H9 (cell line): ENCODE results near the gene TSPEAR. TPM values are rescaled to one million over a fixed set of nuclear protein-coding genes. Genes with fewer than 3 reads are reported as not detected.
"Not testable (repeated sequence)": the region's sequence is repeated elsewhere in the genome, so short reads cannot be mapped to it uniquely, and the experiment has no call there.

Source experiments
- DNase-seq: peaks from one replicate; pipeline ENCODE4 v3.0.0-alpha.2; 2017
- H2AFZ ChIP-seq: one replicate; pipeline ENCODE4 v1.6.1; 2013; ENCODE audit warnings: mild to moderate bottlenecking, low read length, control low read depth, moderate library complexity
- H2AK5ac ChIP-seq: 2 replicates; pipeline ENCODE4 v1.6.1; 2013; ENCODE audit warnings: low read length, control low read depth, mixed read lengths; ENCODE audit not compliant: insufficient read length
- H2BK120ac ChIP-seq: one replicate; pipeline ENCODE4 v1.6.1; 2013; ENCODE audit warnings: low read depth, mild to moderate bottlenecking, low read length, control low read depth, inconsistent platforms; ENCODE audit not compliant: poor library complexity, severe bottlenecking
- H2BK12ac ChIP-seq: 2 replicates; pipeline ENCODE4 v1.6.1; 2013; ENCODE audit warnings: low read length, control low read depth, mixed read lengths, low read depth; ENCODE audit not compliant: insufficient read length
- H2BK15ac ChIP-seq: 2 replicates; pipeline ENCODE4 v1.6.1; 2013; ENCODE audit warnings: low read depth, low read length, control low read depth
- H2BK20ac ChIP-seq: one replicate; pipeline ENCODE4 v1.6.1; 2013; ENCODE audit warnings: low read depth, mild to moderate bottlenecking, low read length, control low read depth, inconsistent platforms; ENCODE audit not compliant: poor library complexity, severe bottlenecking
- H2BK5ac ChIP-seq: 2 replicates; pipeline ENCODE4 v1.6.1; 2013; ENCODE audit warnings: low read length, control low read depth, mixed read lengths; ENCODE audit not compliant: insufficient read length
- H3K14ac ChIP-seq: 2 replicates; pipeline ENCODE4 v1.6.1; 2013; ENCODE audit warnings: low read length, control low read depth; ENCODE audit not compliant: insufficient read depth
- H3K18ac ChIP-seq: 2 replicates; pipeline ENCODE4 v1.6.1; 2013; ENCODE audit warnings: low read depth, mild to moderate bottlenecking, mixed read lengths, low read length, control low read depth; ENCODE audit not compliant: insufficient read length
- H3K23ac ChIP-seq: 2 replicates; pipeline ENCODE4 v1.6.1; 2013; ENCODE audit warnings: low read length, control low read depth, mixed read lengths, low read depth; ENCODE audit not compliant: insufficient read length
- H3K23me2 ChIP-seq: 2 replicates; pipeline ENCODE4 v1.6.1; 2013; ENCODE audit warnings: low read depth, mild to moderate bottlenecking, mixed read lengths, low read length, control low read depth; ENCODE audit not compliant: insufficient read length, poor library complexity, severe bottlenecking
- H3K27ac ChIP-seq: 2 replicates; pipeline ENCODE4 v1.5.1; 2013; ENCODE audit warnings: low read length, control low read depth, mixed read lengths, low read depth; ENCODE audit not compliant: insufficient read length
- H3K27me3 ChIP-seq: 2 replicates; pipeline ENCODE4 v1.6.1; 2013; ENCODE audit warnings: low read length, control low read depth, inconsistent platforms; ENCODE audit not compliant: insufficient read depth
- H3K4ac ChIP-seq: 2 replicates; pipeline ENCODE4 v1.6.1; 2013; ENCODE audit warnings: low read depth, mild to moderate bottlenecking, control low read depth, inconsistent platforms, low read length, moderate library complexity
- H3K4me1 ChIP-seq: 2 replicates; pipeline ENCODE4 v1.6.1; 2013; ENCODE audit warnings: low read length, control low read depth, inconsistent platforms; ENCODE audit not compliant: insufficient read depth
- H3K4me2 ChIP-seq: 2 replicates; pipeline ENCODE4 v1.6.1; 2013; ENCODE audit warnings: low read length, control low read depth, mixed read lengths; ENCODE audit not compliant: insufficient read length, insufficient read depth
- H3K56ac ChIP-seq: 2 replicates; pipeline ENCODE4 v1.6.1; 2013; ENCODE audit warnings: low read depth, mild to moderate bottlenecking, mixed read lengths, low read length, control low read depth; ENCODE audit not compliant: insufficient read length
- H3K79me1 ChIP-seq: 2 replicates; pipeline ENCODE4 v1.6.1; 2013; ENCODE audit warnings: low read depth, mild to moderate bottlenecking, moderate library complexity, low read length, control low read depth, inconsistent platforms; ENCODE audit not compliant: insufficient read depth, poor library complexity, severe bottlenecking
- H3K79me2 ChIP-seq: 2 replicates; pipeline ENCODE4 v1.6.1; 2013; ENCODE audit warnings: low read length, control low read depth, inconsistent platforms; ENCODE audit not compliant: insufficient read depth
- H3K9ac ChIP-seq: 2 replicates; pipeline ENCODE4 v1.6.1; 2013; ENCODE audit warnings: low read length, control low read depth, mixed read lengths; ENCODE audit not compliant: insufficient read length; ENCODE audit errors: extremely low read depth
- H3K9me3 ChIP-seq: one replicate; pipeline ENCODE4 v1.6.1; 2013; ENCODE audit warnings: low read depth, low read length, inconsistent platforms; ENCODE audit not compliant: control insufficient read depth
- H3T11ph ChIP-seq: one replicate; pipeline ENCODE4 v1.6.1; 2013; ENCODE audit warnings: mild to moderate bottlenecking, low read length, control low read depth, inconsistent platforms
- H4K20me1 ChIP-seq: one replicate; pipeline ENCODE4 v1.6.1; 2013; ENCODE audit not compliant: control insufficient read depth, insufficient read length, insufficient read depth
- H4K5ac ChIP-seq: 2 replicates; pipeline ENCODE4 v1.6.1; 2013; ENCODE audit warnings: low read depth, mild to moderate bottlenecking, mixed read lengths, low read length, control low read depth; ENCODE audit not compliant: insufficient read length
- H4K8ac ChIP-seq: replicated peaks from 2 replicates; pipeline ENCODE4 v1.6.1; 2013; ENCODE audit warnings: low read length, control low read depth, mixed read lengths, low read depth; ENCODE audit not compliant: insufficient read length
- H4K91ac ChIP-seq: 2 replicates; pipeline ENCODE4 v1.6.1; 2013; ENCODE audit warnings: low read depth, mild to moderate bottlenecking, moderate library complexity, mixed read lengths, low read length, control low read depth; ENCODE audit not compliant: insufficient read length
- H3K27ac Mint-ChIP-seq, 3 experiments: 2 replicates in 2 of 3; 3 replicates in 1 of 3; pipeline ENCODE4 v1.8.0; 2020 to 2021; ENCODE audit warnings: mixed read lengths in 3 of 3, mild to moderate bottlenecking in 1 of 3, moderate library complexity in 1 of 3
- H3K27me3 Mint-ChIP-seq: 2 replicates; pipeline ENCODE4 v1.8.0; 2021; ENCODE audit warnings: low read depth, mild to moderate bottlenecking, moderate library complexity, mixed read lengths
- H3K36me3 Mint-ChIP-seq, 3 experiments: 2 replicates in 2 of 3; 3 replicates in 1 of 3; pipeline ENCODE4 v1.8.0; 2020 to 2021; ENCODE audit warnings: low read depth in 3 of 3, mixed read lengths in 3 of 3; ENCODE audit not compliant: insufficient read depth in 1 of 3
- H3K4me1 Mint-ChIP-seq, 2 experiments: 2 replicates each; pipeline ENCODE4 v1.8.0; 2020; ENCODE audit warnings: mixed read lengths in 2 of 2
- H3K4me3 Mint-ChIP-seq, 2 experiments: 2 replicates in 1 of 2; 3 replicates in 1 of 2; pipeline ENCODE4 v1.8.0; 2020 to 2021; ENCODE audit warnings: mild to moderate bottlenecking in 2 of 2, mixed read lengths in 2 of 2, moderate library complexity in 1 of 2
- H3K9me3 Mint-ChIP-seq, 2 experiments: 2 replicates in 1 of 2; 3 replicates in 1 of 2; pipeline ENCODE4 v1.8.0; 2020; ENCODE audit warnings: mild to moderate bottlenecking in 2 of 2, mixed read lengths in 2 of 2, moderate library complexity in 1 of 2
- CTCF ChIP-seq: fragments of 200-600 bp; sonication (generic); conservative IDR thresholded peaks from 3 replicates; pipeline ENCODE4 v1.8.0; 2021; ENCODE audit warnings: antibody characterized with exemption, mild to moderate bottlenecking
- WGBS: extraction: QIAGEN DNeasy Blood & Tissue Kit; methylation state at CpG from one replicate; pipeline ENCODE4 v1.1.7; 2013; ENCODE audit warnings: missing lambda C conversion rate, low lambda C conversion rate, mixed read lengths; ENCODE audit not compliant: insufficient read length; ENCODE audit errors: extremely low coverage; 5-methylcytosine and 5-hydroxymethylcytosine counted together
- total RNA-seq: library from RNA; stranded (reverse); gene quantifications from 2 replicates; pipeline ENCODE4 v1.2.1, GENCODE V29; 2021

Gene TSPEAR
- total RNA-seq, 1 experiment from 2014 or later, result 1.3 TPM

DNA sequence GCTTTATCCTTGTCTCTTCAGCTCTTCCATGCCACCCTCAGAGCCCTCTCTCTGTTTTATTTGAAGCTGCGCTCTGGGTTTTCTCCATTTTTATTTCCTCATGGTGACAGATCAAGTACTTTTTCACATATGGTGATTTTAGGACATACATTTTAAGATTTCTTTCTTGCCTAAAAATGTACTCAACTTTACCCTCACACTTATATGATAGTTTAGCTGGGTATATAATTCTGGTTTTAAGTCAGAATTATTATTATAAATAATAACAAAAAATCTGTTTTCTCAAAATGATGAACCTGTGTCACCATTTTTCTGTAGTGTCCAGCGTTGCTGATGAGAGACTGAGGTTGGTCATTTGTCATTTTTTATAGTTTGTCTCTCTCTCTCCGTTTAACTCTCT lies 130.2 kb downstream of the TSPEAR start:
- no peak overlapping the region for H3T11ph ChIP-seq
- H4K8ac ChIP-seq, result no peak overlapping the region
- H3K9me3 ChIP-seq, result no peaks in the 10 kb centered on the region
- no peaks in the 10 kb centered on the region for H3K4me1 ChIP-seq
- H3K27me3 ChIP-seq, result no peaks in the 10 kb centered on the region
- Mint-ChIP-seq H3K27me3 (peaks cover 11% of the 10 kb centered on the region), H3K4me3 (no peak overlapping the region), H3K27ac (no peak overlapping the region; a peak in 1 of 7 replicates), H3K4me1 (peaks cover 19 to 22% of the 10 kb centered on the region in 2 experiments), H3K9me3 (peaks cover 18 to 25% of the 10 kb centered on the region in 2 experiments), H3K36me3 (peaks cover 0 to 28% (median 12%) of the 10 kb centered on the region in 3 experiments; a peak in 5 of 7 replicates)
- H3K4me2 ChIP-seq, result no peak overlapping the region
- no peak overlapping the region for H2BK20ac ChIP-seq
- H3K23ac ChIP-seq, result no peak overlapping the region
- H3K27ac ChIP-seq, result no peak overlapping the region
- H3K23me2 ChIP-seq, result no peaks in the 10 kb centered on the region
- no peak overlapping the region for H2BK15ac ChIP-seq
- no peak overlapping the region for H2AK5ac ChIP-seq
- H2AFZ ChIP-seq, result no peak overlapping the region
- TF ChIP-seq CTCF, result no peak
- no peak overlapping the region for H2BK120ac ChIP-seq
- WGBS, result no CpG with 5 or more reads among the region's 3 CpGs
- no peak overlapping the region for H3K9ac ChIP-seq
- no peak overlapping the region for H4K91ac ChIP-seq
- no peak overlapping the region for H3K4ac ChIP-seq
- no peak overlapping the region for H3K56ac ChIP-seq
- no peaks in the 10 kb centered on the region for H3K79me2 ChIP-seq
- H2BK12ac ChIP-seq, result no peak overlapping the region
- H2BK5ac ChIP-seq, result no peak overlapping the region
- no peak for DNase-seq
- H3K18ac ChIP-seq, result no peak overlapping the region
- no peak overlapping the region for H3K14ac ChIP-seq
- H4K5ac ChIP-seq, result no peak overlapping the region
- H3K79me1 ChIP-seq, result no peaks in the 10 kb centered on the region
- H4K20me1 ChIP-seq, result no peaks in the 10 kb centered on the region

DNA sequence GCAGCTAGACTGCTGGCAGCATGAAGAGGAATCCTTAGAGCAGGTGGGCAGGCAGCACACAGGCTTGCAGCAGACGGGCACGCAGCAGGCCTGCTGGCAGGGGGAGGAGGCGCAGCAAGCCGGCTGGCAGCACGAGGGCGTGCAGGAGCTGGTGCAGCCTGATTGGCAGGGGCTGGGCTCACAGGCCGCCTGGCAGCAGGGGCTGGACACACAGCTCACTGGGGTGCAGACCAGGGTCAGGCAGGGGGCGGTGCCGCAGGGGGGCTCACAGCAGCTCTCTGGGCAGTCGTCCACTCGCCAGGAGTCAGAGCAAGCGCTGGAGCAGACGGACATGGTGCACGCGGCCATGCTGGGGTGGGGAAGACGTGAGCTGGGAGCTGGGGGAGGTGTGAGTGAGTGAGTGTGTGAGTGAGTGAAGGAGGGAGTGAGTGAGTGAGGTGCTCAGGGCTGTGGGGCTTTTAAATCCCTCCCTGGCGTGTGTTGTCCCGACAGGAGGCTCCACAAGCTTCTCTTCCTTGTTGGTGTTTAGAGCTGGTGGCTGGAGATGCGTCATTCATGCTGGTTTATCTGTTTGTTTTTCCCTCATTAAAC lies 131.0 kb downstream of the TSPEAR start, which contains the start of gene KRTAP10-5:
Gene KRTAP10-5, minus strand, starts transcription at position 374 of the 591 bp plus-strand sequence. Its CDS starts 26 bp downstream, at position 348.
- not testable (repeated sequence) for H3K4ac ChIP-seq, H2AFZ ChIP-seq, H2AK5ac ChIP-seq, H3K27me3 ChIP-seq, H2BK15ac ChIP-seq, H4K8ac ChIP-seq, H2BK120ac ChIP-seq, H3K79me1 ChIP-seq, H3T11ph ChIP-seq, H4K91ac ChIP-seq, H3K9ac ChIP-seq, H3K4me2 ChIP-seq, H3K27ac ChIP-seq, H2BK5ac ChIP-seq, H3K23me2 ChIP-seq, H3K4me1 ChIP-seq, H4K20me1 ChIP-seq, H4K5ac ChIP-seq, H2BK20ac ChIP-seq, H3K18ac ChIP-seq, H3K27ac Mint-ChIP-seq, H2BK12ac ChIP-seq, H3K23ac ChIP-seq, H3K9me3 ChIP-seq, H3K56ac ChIP-seq, H3K79me2 ChIP-seq
- Mint-ChIP-seq H3K4me1 (peaks cover 13 to 25% of the 10 kb centered on the region in 2 experiments), H3K27me3 (peaks cover 14% of the 10 kb centered on the region), H3K36me3 (peaks cover 0 to 28% (median 12%) of the 10 kb centered on the region in 3 experiments; a peak in 5 of 7 replicates), H3K4me3 (peak within 1 kb of the TSS in 1 of 2 experiments; percentile 16; a peak in 1 of 5 replicates), H3K9me3 (peaks cover 18 to 28% of the 10 kb centered on the region in 2 experiments)
- peak; percentile 29 for DNase-seq
- H3K14ac ChIP-seq, result 0 out of 2 replicates have a peak within 1 kb of the TSS, but pooled peaks have one; percentile 46
- WGBS, result no CpG with 5 or more reads among the region's 19 CpGs
